OCI-LY7 (cell line): Measurements from ENCODE around the gene ACSL4.

Experiments used
- EZH2phosphoT487 ChIP-seq: fragments of 200-600 bp; sonication (generic); IDR thresholded peaks from 2 replicates; pipeline ENCODE4 v1.6.1; 2018; ENCODE audit warnings: low read depth, borderline replicate concordance, mild to moderate bottlenecking, mixed run types, antibody characterized with exemption, low read length, moderate library complexity, mixed read lengths
- TF ChIP-seq, protein P1 (sequence below): fragments of 200-600 bp; sonication (generic); conservative IDR thresholded peaks from 2 replicates; pipeline ENCODE4 v1.5.1; 2014; ENCODE audit warnings: mild to moderate bottlenecking, antibody characterized with exemption, low read length, moderate library complexity, mixed read lengths

DNA sequence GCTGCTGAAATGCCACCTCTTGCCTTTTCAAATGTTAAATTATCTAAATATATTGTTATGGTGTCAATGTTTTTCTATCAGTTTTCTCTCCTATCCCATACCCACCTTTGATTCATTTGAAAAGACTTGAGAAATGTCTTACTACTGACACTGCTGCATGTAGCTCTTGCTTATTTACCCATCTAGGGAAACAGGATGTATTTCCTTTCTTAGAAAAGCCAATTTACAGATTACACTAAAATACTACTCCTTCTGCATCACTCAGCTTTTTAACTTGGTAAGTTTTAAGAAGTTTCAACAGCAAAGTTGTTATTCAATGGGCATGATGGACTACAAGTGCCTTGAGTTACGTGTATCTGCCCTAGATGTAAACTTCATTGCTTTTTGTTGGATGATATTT lies 94.9 kb downstream of the ACSL4 start:
- TF ChIP-seq, protein P1, sequence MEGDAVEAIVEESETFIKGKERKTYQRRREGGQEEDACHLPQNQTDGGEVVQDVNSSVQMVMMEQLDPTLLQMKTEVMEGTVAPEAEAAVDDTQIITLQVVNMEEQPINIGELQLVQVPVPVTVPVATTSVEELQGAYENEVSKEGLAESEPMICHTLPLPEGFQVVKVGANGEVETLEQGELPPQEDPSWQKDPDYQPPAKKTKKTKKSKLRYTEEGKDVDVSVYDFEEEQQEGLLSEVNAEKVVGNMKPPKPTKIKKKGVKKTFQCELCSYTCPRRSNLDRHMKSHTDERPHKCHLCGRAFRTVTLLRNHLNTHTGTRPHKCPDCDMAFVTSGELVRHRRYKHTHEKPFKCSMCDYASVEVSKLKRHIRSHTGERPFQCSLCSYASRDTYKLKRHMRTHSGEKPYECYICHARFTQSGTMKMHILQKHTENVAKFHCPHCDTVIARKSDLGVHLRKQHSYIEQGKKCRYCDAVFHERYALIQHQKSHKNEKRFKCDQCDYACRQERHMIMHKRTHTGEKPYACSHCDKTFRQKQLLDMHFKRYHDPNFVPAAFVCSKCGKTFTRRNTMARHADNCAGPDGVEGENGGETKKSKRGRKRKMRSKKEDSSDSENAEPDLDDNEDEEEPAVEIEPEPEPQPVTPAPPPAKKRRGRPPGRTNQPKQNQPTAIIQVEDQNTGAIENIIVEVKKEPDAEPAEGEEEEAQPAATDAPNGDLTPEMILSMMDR: no peak
- TF ChIP-seq EZH2phosphoT487: no peak
